IgD-negative memory B cell (primary cell): ENCODE results near the gene KRTAP1-5. TPM values are rescaled to one million over a fixed set of nuclear protein-coding genes. Genes with fewer than 3 reads are reported as not detected.
"Not testable (repeated sequence)": the region's sequence is repeated elsewhere in the genome, so short reads cannot be mapped to it uniquely, and the experiment has no call there.

Experiments used
- H3K27ac Mint-ChIP-seq, 3 donors: one replicate each; pipeline ENCODE4 v1.8.0; 2020 to 2022; ENCODE audit warnings: mild to moderate bottlenecking in 3 of 3, mixed read lengths in 3 of 3, moderate library complexity in 1 of 3
- H3K27me3 Mint-ChIP-seq: one replicate; pipeline ENCODE4 v1.8.0; 2021; ENCODE audit warnings: mixed read lengths
- H3K36me3 Mint-ChIP-seq: one replicate; pipeline ENCODE4 v1.8.0; 2020; ENCODE audit warnings: mild to moderate bottlenecking, mixed read lengths
- H3K4me1 Mint-ChIP-seq, 3 donors: one replicate each; pipeline ENCODE4 v1.8.0; 2020 to 2022; ENCODE audit warnings: mixed read lengths in 3 of 3, mild to moderate bottlenecking in 1 of 3
- H3K4me3 Mint-ChIP-seq, 4 donors: one replicate each; pipeline ENCODE4 v1.8.0; 2020 to 2022; ENCODE audit warnings: mild to moderate bottlenecking in 4 of 4, mixed read lengths in 4 of 4, moderate library complexity in 3 of 4
- H3K9me3 Mint-ChIP-seq, 3 donors: one replicate each; pipeline ENCODE4 v1.8.0; 2020 to 2021; ENCODE audit warnings: mixed read lengths in 3 of 3, mild to moderate bottlenecking in 1 of 3
- polyA plus RNA-seq: library from polyadenylated mRNA; unstranded; fragments of 300-500 nt; fragmentation: Illumina TruSeq; gene quantifications from one replicate; pipeline ENCODE4 v1.2.3, GENCODE V29; 2021

The KRTAP1-5 gene
- polyA plus RNA-seq, 1 donor from 2014 or later, result not detected

DNA sequence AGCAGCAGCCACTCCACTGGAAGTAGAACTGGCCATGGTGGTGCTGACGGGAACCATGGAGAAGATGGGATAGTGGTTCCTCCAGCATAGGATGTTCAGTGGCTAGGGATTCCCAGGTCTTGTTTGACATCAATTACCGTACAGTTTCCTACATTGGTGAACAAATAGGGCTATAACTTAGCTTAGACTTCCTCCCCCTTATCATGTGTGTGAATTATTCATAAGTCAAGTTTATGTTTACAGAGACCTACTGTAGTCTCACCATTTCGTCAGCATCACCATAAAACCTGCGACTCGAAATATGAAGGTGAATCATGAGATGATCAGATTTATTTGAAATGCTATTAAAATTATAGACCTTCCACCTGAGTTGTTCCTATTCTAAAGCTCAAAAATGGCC lies 31.7 kb upstream of the KRTAP1-5 start:
- peaks cover 0 to 2% (median 0%) of the 10 kb centered on the region in 3 donors for H3K4me1 Mint-ChIP-seq
- H3K27ac Mint-ChIP-seq, result no peak overlapping the region
- H3K9me3 Mint-ChIP-seq, result peaks cover 1 to 4% (median 2%) of the 10 kb centered on the region in 3 donors
- H3K36me3 Mint-ChIP-seq, result no peaks in the 10 kb centered on the region
- H3K27me3 Mint-ChIP-seq, result peaks cover 17% of the 10 kb centered on the region
- H3K4me3 Mint-ChIP-seq, result no peak overlapping the region

DNA sequence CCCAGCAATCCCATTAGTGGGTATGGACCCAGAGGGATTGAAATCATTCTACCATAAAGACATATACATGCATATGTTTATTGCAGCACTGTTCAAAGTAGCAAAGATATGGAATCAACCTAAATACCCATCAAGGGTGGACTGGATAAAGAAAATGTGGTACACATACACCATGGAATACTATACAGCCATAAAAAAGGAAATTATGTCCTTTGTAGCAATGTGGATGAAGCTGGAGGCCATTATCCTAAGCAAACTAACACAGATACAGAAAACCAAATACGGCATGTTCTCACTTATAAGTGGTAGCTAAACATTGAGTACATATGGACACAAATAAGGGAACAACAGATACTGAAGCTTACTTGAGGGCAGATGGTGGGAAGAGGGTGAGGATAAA lies 30.5 kb upstream of the KRTAP1-5 start:
- Mint-ChIP-seq H3K9me3 (peaks cover 1 to 7% (median 2%) of the 10 kb centered on the region in 3 donors), H3K27ac (no peak overlapping the region), H3K36me3 (no peaks in the 10 kb centered on the region), H3K27me3 (peaks cover 21% of the 10 kb centered on the region), H3K4me1 (peaks cover 0 to 2% (median 0%) of the 10 kb centered on the region in 3 donors), H3K4me3 (no peak overlapping the region)

DNA sequence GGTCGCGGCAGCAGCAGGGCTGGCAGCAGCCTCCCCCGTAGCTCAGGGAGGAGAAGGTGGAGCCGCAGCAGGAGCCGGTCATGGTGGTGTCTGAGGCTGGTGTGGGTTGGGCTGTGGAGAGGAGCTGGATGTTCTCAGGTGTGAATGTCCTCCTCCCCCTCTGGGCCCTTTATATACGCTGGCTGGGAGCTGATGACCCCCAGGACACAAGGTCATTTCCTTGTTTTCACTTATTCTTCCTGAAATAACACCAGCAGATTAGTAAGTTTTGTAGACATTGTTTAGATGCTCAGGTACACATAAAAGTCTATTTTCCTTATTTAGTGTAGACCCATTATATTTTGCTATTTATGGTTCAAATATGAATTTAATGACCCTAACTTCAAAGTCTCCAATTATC lies 28.1 kb upstream of the KRTAP1-5 start, which contains the start of gene KRTAP2-2:
KRTAP2-2 (minus strand) TSS at position 101 of the 400 bp plus-strand sequence; CDS start at position 82, 19 bp downstream.
- not testable (repeated sequence) for H3K4me3 Mint-ChIP-seq, H3K9me3 Mint-ChIP-seq, H3K4me1 Mint-ChIP-seq, H3K36me3 Mint-ChIP-seq
- H3K27me3 Mint-ChIP-seq, result peaks cover 14% of the 10 kb centered on the region
- peak within 1 kb of the TSS in 1 of 3 donors; percentile 46 for H3K27ac Mint-ChIP-seq

DNA sequence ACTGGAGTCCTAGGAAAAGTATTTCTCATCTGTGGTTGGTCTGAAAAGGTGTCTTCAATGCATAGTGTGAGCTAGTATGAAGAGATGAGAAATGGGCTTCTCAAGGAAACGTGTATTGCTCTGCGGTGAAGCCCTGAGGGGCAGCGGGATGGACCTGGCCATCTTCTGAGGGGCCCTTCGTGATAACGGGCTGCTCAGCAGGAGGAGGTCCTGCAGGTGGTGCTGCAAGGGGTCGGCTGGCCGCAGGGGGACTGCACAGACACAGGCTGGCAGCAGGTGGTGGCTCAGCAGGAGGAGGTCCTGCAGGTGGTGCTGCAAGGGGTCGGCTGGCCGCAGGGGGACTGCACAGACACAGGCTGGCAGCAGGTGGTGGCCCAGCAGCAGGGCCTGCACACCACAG lies 27.5 kb upstream of the KRTAP1-5 start:
- H3K4me1 Mint-ChIP-seq, H3K27ac Mint-ChIP-seq, H3K4me3 Mint-ChIP-seq, H3K9me3 Mint-ChIP-seq, H3K36me3 Mint-ChIP-seq: not testable (repeated sequence)
- H3K27me3 Mint-ChIP-seq, result peaks cover 14% of the 10 kb centered on the region

DNA sequence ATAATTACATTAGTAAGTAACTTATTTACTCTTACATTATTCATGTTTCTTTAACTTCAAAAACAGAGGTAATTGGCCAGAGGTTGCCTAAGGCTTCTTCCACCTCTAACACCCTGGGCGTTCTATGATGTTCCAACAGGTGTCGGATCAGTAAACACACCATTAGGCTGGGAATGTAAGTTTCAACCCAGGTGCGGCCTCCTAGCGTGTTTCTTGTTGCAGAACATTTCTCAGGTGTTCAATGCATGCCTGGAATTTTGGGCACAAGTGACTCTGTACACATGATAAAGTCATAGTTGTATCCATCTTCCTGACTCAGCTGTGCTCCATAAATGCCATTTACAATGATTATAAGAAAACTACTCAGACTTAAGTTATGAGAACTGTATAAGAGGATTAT lies 27.0 kb upstream of the KRTAP1-5 start:
- Mint-ChIP-seq H3K9me3 (peaks cover 1 to 7% (median 2%) of the 10 kb centered on the region in 3 donors), H3K4me3 (no peak overlapping the region), H3K4me1 (peaks cover 0 to 4% (median 2%) of the 10 kb centered on the region in 3 donors), H3K27ac (peak overlapping the region in 1 of 3 donors; percentile 46), H3K27me3 (peaks cover 11% of the 10 kb centered on the region), H3K36me3 (no peaks in the 10 kb centered on the region)

DNA sequence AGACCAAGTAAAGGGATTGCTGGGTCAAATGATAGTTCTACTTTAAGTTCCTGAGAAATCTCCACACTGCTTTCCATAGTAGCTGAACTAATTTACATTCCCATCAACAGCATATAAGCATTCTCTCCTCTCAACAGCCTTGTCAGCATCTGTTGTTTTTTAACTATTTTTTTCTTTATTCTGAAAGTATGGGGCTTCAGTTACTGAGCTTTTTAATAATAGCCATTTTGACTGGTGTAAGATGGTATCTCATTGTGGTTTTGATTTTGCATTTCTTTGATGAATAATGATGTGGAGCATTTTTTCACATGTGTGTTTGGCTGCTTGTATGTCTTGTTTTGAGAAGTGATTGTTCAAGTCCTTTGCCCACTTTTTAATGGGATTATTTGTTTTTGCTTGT lies 25.6 kb upstream of the KRTAP1-5 start:
- peaks cover 0 to 6% (median 5%) of the 10 kb centered on the region in 3 donors for H3K4me1 Mint-ChIP-seq
- H3K36me3 Mint-ChIP-seq, result no peaks in the 10 kb centered on the region
- no peak overlapping the region for H3K4me3 Mint-ChIP-seq
- peaks cover 13% of the 10 kb centered on the region for H3K27me3 Mint-ChIP-seq
- no peak overlapping the region for H3K27ac Mint-ChIP-seq
- peaks cover under 1 to 6% (median 1%) of the 10 kb centered on the region in 3 donors for H3K9me3 Mint-ChIP-seq

DNA sequence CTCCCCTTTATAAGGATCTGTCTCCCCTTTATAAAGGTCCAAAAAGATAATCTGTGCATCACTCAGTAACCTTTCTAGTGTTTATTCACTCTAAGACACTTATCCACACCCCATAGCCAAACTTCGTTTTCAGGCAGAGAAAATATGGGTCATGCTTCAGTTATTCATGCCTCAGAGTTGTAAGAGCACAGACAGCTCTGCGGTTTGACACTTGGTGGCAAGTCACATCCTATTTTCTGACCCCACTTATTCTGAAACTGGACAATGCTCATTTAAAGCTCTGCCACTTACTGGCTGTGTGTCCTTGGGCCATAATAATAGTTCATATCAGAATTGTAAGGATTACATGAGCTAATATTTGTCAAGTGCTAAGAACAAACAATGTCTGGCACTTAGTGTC lies 22.1 kb upstream of the KRTAP1-5 start:
- H3K4me3 Mint-ChIP-seq, result no peak overlapping the region
- H3K9me3 Mint-ChIP-seq, result peaks cover 0 to 6% (median 0%) of the 10 kb centered on the region in 3 donors
- no peak overlapping the region for H3K27ac Mint-ChIP-seq
- peaks cover 0 to 6% (median 5%) of the 10 kb centered on the region in 3 donors for H3K4me1 Mint-ChIP-seq
- peaks cover 13% of the 10 kb centered on the region for H3K27me3 Mint-ChIP-seq
- H3K36me3 Mint-ChIP-seq, result no peaks in the 10 kb centered on the region

DNA sequence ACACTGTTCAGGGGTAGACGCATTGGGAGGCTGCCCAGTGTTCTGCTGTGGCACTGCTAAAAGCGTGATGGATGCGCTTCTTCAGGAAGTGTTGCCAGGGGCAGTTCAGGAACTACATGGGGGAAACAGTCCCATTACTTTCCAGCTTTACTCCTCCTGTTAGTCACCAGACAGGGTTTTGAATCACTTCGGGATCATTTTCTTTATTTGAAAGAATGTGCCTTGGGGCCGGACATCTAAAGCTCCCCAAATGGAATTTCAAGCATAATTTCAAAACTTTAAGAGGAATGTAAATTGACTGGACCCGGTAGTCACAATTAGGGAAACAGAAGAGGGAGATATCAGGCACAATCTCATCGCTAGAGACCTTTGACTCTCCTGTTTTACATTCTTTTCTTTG lies 21.4 kb upstream of the KRTAP1-5 start:
- Mint-ChIP-seq H3K4me3 (no peak overlapping the region), H3K36me3 (no peaks in the 10 kb centered on the region), H3K4me1 (peaks cover 0 to 6% (median 5%) of the 10 kb centered on the region in 3 donors), H3K9me3 (peaks cover 1 to 7% (median 3%) of the 10 kb centered on the region in 3 donors), H3K27ac (no peak overlapping the region), H3K27me3 (peaks cover 13% of the 10 kb centered on the region)

DNA sequence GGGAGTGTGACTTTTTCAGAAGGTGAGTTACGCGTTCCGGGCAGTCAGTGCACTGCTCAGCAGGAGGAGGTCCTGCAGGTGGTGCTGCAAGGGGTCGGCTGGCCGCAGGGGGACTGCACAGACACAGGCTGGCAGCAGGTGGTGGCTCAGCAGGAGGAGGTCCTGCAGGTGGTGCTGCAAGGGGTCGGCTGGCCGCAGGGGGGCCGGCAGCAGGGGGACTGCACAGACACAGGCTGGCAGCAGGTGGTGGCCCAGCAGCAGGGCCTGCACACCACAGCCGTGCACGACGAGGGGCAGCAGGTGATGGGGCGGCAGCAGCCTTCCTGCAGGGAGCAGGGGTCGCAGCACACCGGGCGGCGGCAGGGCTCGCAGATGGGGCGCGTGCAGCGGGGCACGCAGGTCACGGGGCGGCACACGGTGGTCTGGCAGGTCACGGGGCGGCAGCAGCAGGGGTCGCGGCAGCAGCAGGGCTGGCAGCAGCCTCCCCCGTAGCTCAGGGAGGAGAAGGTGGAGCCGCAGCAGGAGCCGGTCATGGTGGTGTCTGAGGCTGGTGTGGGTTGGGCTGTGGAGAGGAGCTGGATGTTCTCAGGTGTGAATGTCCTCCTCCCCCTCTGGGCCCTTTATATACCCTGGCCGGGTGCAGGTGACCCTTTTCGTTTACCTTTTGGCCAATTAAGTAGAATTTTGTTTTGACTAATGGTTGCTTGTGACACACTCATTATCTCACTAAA lies 19.9 kb upstream of the KRTAP1-5 start, which contains the start of gene KRTAP2-1:
KRTAP2-1 (minus strand) TSS at position 582 of the 731 bp plus-strand sequence; CDS start at position 533, 49 bp downstream.
- peaks cover 3 to 12% (median 10%) of the 10 kb centered on the region in 3 donors for H3K9me3 Mint-ChIP-seq
- not testable (repeated sequence) for H3K27ac Mint-ChIP-seq, H3K4me3 Mint-ChIP-seq, H3K4me1 Mint-ChIP-seq, H3K36me3 Mint-ChIP-seq, H3K27me3 Mint-ChIP-seq

DNA sequence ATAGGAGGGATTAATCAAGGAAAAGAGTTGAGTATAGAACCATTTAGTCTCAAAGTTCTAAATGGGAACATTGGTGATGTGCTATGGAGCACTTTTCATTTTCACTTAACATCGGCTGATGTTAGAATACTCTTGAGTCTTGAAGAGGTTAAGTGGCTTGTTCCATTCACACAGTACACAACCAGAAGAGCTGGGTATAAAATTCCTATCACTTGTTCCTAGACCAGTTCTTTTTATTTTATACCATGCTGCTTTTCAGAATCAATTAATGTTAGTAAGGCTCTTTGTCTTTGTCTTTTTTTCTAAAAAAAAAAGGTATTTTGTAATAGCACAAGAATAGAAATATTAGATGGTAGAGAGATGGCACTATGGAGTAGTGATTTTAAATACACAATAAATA lies 15.9 kb upstream of the KRTAP1-5 start:
- Mint-ChIP-seq H3K9me3 (peaks cover 5 to 12% (median 12%) of the 10 kb centered on the region in 3 donors), H3K36me3 (no peaks in the 10 kb centered on the region), H3K4me1 (peaks cover 0 to 2% (median 0%) of the 10 kb centered on the region in 3 donors), H3K4me3 (no peak overlapping the region), H3K27me3 (peaks cover 15% of the 10 kb centered on the region), H3K27ac (no peak overlapping the region)

DNA sequence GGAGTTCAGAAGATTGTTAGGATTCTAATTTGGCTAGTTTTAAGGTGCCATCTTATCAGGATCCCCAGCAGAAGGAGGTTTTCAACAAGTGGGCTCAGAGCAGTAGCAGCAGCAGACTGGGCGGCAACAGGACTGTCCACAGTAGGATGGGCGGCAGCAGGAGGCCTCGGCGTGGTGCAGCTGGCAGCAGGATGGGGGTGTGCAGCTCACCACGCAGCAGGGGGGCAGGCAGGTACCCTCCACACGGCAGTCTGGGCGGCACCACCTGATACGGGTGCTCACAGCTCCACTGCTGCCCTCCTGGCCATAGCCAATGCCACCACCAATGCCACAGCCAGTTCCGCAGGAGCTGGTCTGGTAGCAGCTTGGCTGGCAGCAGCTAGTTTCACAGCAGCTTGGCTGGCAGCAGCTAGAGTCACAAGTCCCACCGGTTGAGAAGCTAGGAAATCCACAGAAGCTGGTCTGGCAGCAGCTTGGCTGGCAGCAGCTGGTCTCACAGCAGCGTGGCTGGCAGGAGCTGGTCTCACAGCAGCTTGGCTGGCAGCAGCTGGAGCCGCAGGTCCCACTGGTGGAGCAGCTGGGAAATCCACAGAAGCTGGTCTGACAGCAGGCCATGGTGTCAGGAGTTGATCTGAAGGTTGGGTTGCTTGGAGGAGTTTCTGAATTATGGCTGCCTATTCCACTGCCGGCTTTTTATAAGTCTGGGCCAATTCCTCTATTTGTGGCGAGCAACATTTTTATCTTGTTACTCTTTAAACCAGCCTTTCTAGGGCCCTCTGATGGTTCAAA lies 14.0 kb upstream of the KRTAP1-5 start, which contains the start of gene KRTAP1-1:
KRTAP1-1 (minus strand) TSS at position 668 of the 789 bp plus-strand sequence; CDS start at position 615, 53 bp downstream.
- peaks cover 5 to 12% (median 12%) of the 10 kb centered on the region in 3 donors for H3K9me3 Mint-ChIP-seq
- not testable (repeated sequence) for H3K4me3 Mint-ChIP-seq, H3K27ac Mint-ChIP-seq, H3K36me3 Mint-ChIP-seq, H3K4me1 Mint-ChIP-seq
- H3K27me3 Mint-ChIP-seq, result peaks cover 15% of the 10 kb centered on the region

DNA sequence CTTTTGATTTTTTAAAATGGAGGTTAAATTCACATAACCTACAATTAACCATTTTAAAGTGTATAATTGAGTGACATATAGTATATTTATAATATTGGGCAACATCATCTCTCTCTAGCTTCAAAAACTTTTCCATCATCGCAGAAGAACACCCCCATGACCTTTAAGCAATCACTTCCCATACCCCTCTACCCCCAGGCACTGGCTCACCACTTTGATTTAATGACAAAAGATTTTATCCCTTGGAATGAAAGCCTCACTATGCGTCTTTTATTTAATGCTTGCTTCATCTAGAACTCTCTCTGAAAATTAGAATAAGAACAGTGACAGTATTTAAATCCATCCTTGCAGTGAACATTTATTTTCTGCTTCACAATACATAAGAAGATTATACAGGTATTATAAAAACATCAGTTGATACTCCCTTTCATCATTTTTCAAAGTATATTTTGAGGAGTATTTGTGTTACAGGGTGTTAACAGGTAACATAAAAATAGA lies 10.9 kb upstream of the KRTAP1-5 start:
- Mint-ChIP-seq H3K27me3 (peaks cover 15% of the 10 kb centered on the region), H3K27ac (no peak overlapping the region), H3K9me3 (peaks cover 2 to 7% (median 3%) of the 10 kb centered on the region in 3 donors), H3K4me1 (no peaks in the 10 kb centered on the region), H3K4me3 (no peak overlapping the region), H3K36me3 (no peaks in the 10 kb centered on the region)

DNA sequence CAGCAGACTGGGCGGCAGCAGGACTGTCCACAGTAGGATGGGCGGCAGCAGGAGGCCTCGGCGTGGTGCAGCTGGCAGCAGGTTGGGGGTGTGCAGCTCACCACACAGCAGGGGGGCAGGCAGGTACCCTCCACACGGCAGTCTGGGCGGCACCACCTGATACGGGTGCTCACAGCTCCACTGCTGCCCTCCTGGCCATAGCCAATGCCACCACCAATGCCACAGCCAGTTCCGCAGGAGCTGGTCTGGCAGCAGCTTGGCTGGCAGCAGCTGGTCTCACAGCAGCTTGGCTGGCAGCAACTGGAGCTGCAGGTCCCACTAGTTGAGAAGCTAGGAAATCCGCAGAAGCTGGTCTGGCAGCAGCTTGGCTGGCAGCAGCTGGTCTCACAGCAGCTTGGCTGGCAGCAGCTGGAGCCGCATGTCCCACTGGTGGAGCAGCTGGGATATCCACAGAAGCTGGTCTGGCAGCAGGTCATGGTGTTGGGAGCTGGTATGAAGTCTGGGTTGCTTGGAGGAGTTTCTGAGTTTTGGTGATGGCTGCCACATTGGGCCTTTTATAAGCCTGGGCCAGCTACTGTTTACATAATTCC lies 7.4 kb upstream of the KRTAP1-5 start, which contains the start of gene KRTAP1-3:
KRTAP1-3 (minus strand) TSS at position 529 of the 590 bp plus-strand sequence; CDS start at position 476, 53 bp downstream.
- H3K27me3 Mint-ChIP-seq, result peaks cover 13% of the 10 kb centered on the region
- not testable (repeated sequence) for H3K27ac Mint-ChIP-seq, H3K9me3 Mint-ChIP-seq, H3K36me3 Mint-ChIP-seq, H3K4me3 Mint-ChIP-seq, H3K4me1 Mint-ChIP-seq

DNA sequence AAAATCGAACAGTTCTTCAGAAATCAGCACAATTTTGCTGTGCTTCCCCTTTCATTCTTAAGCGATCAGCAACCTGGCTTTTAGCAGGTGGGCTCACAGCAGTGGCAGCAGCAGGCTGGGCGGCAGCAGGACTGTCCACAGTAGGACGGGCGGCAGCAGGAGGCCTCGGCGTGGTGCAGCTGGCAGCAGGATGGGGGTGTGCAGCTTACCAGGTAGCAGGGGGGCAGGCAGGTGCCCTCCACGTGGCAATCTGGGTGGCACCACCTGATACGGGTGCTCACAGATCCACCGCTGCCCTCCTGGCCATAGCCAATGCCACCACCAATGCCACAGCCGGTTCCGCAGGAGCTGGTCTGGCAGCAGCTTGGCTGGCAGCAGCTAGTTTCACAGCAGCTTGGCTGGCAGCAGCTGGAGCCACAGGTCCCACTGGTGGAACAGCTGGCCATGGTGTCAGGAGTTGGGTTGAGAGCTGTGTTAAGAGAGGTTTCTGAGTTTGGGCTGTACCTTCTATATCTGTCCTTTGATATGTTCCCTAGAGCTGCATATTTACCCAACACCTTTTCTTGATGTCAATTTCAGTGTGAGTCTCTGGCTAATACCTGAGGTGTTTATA lies 2.7 kb upstream of the KRTAP1-5 start, which contains the start of gene KRTAP1-4:
KRTAP1-4 (minus strand) TSS at position 563 of the 613 bp plus-strand sequence; CDS start at position 446, 117 bp downstream.
- Mint-ChIP-seq H3K27ac (no peak within 1 kb of the TSS), H3K27me3 (peaks cover 19% of the 10 kb centered on the region)

More for the DNA sequence above, 2.7 kb upstream of the KRTAP1-5 start, which contains the start of gene KRTAP1-4:
- no peaks in the 10 kb centered on the region for H3K9me3 Mint-ChIP-seq
- H3K4me3 Mint-ChIP-seq, result no peak within 1 kb of the TSS
- H3K36me3 Mint-ChIP-seq, result peaks cover 3% of the 10 kb centered on the region
- no peaks in the 10 kb centered on the region for H3K4me1 Mint-ChIP-seq
